BE2C (cell line): ENCODE measurements around the gene SPIC.
A peak's percentile ranks its signal among the peaks of the same experiment; 100 is the strongest.

Experiments
- DNase-seq: peaks from one replicate; pipeline ENCODE4 v3.0.0-alpha.2; 2020
- H3K27me3 ChIP-seq: fragments of 250-450 bp; sonication (Bioruptor Pico); 2 replicates; pipeline ENCODE4 v1.5.1; 2020; ENCODE audit warnings: mild to moderate bottlenecking
- H3K36me3 ChIP-seq: fragments of 250-450 bp; sonication (Bioruptor Pico); 2 replicates; pipeline ENCODE4 v1.5.1; 2020; ENCODE audit warnings: mild to moderate bottlenecking
- H3K4me1 ChIP-seq: fragments of 250-450 bp; sonication (Bioruptor Pico); 2 replicates; pipeline ENCODE4 v1.5.1; 2020
- H3K4me3 ChIP-seq: 2 replicates; pipeline ENCODE4 v1.5.1; 2011; ENCODE audit warnings: low read depth, low read length
- H3K9me3 ChIP-seq: fragments of 250-450 bp; sonication (Bioruptor Pico); 2 replicates; pipeline ENCODE4 v1.5.1; 2020
- CTCF ChIP-seq: IDR thresholded peaks from 2 replicates; pipeline ENCODE4 v1.5.1; 2012; ENCODE audit warnings: mild to moderate bottlenecking, low read depth, low read length

The SPIC gene

GRCh38 chr12:101480849-101481248, 5.7 kb downstream of the SPIC start:
- Histone ChIP-seq H3K36me3 (no peaks in the 10 kb centered on the region), H3K9me3 (no peaks in the 10 kb centered on the region), H3K4me1 (no peaks in the 10 kb centered on the region), H3K4me3 (no peak overlapping the region), H3K27me3 (no peaks in the 10 kb centered on the region; the same call in 1 of the 2 replicates)
- no peak for DNase-seq
- no peak for TF ChIP-seq CTCF

GRCh38 chr12:101485021-101485420, 9.9 kb downstream of the SPIC start:
- no peak for DNase-seq
- no peak overlapping the region for H3K4me3 ChIP-seq
- H3K4me1 ChIP-seq: no peaks in the 10 kb centered on the region
- no peaks in the 10 kb centered on the region for H3K9me3 ChIP-seq
- no peak for TF ChIP-seq CTCF
- H3K27me3 ChIP-seq: no peaks in the 10 kb centered on the region; the same call in 1 of the 2 replicates
- H3K36me3 ChIP-seq: no peaks in the 10 kb centered on the region

- Histone ChIP-seq H3K9me3 (no peaks in the 10 kb centered on the region; the same call in 1 of the 2 replicates), H3K27me3 (no peaks in the 10 kb centered on the region; the same call in 1 of the 2 replicates), H3K4me1 (no peaks in the 10 kb centered on the region), H3K4me3 (no peak overlapping the region), H3K36me3 (no peaks in the 10 kb centered on the region)
- no peak for DNase-seq
- no peak for TF ChIP-seq CTCF
These were observed 13.3 kb downstream of the SPIC start for GRCh38 chr12:101488469-101488868.

GRCh38 chr12:101490286-101490920, 15.3 kb downstream of the SPIC start:
- peak; percentile 30; the same call in 1 of the 2 replicates for TF ChIP-seq CTCF
- Histone ChIP-seq H3K4me1 (no peaks in the 10 kb centered on the region), H3K36me3 (no peaks in the 10 kb centered on the region), H3K4me3 (no peak overlapping the region), H3K27me3 (no peaks in the 10 kb centered on the region; the same call in 1 of the 2 replicates), H3K9me3 (no peaks in the 10 kb centered on the region; the same call in 1 of the 2 replicates)
- peak; percentile 12 for DNase-seq

- DNase-seq: no peak
- no peak overlapping the region for H3K4me3 ChIP-seq
- H3K9me3 ChIP-seq: no peaks in the 10 kb centered on the region; the same call in 1 of the 2 replicates
- H3K36me3 ChIP-seq: no peaks in the 10 kb centered on the region
- H3K4me1 ChIP-seq: no peaks in the 10 kb centered on the region
- H3K27me3 ChIP-seq: no peaks in the 10 kb centered on the region
- no peak for TF ChIP-seq CTCF
These were observed 16.2 kb downstream of the SPIC start for GRCh38 chr12:101491329-101491728.

- H3K4me3 ChIP-seq: no peak overlapping the region
- no peak for TF ChIP-seq CTCF
- H3K9me3 ChIP-seq: no peaks in the 10 kb centered on the region; the same call in 1 of the 2 replicates
- H3K36me3 ChIP-seq: no peaks in the 10 kb centered on the region
- H3K27me3 ChIP-seq: no peaks in the 10 kb centered on the region
- no peaks in the 10 kb centered on the region for H3K4me1 ChIP-seq
- DNase-seq: no peak
These were observed 18.4 kb downstream of the SPIC start for GRCh38 chr12:101493556-101493955.
